ENCODE results near the gene ATP10A.

The ATP10A gene

DNA sequence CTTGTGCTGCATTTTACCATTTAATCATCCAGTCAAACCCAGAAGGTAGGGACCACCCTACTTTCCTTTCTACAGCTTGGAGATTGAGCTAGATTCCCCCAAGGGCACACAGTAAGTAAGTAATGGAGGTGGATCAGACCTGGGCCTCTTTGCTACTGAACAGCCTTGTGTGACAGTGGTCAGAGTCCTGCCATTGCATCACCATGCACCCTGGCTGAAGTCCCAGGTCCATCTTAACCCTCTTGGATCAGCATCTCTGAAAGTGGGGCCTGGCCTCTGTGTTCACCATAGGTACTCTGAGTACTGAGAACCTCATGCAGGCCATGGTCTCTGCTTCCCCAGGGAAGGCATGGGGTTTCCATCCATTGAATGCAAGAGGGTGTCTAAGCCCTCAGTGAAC is 34.5 kb upstream of the ATP10A start:
- Histone ChIP-seq H3K36me3 (ENCODE audit: control insufficient read depth, insufficient read depth, low read length, severe bottlenecking) (no peaks in the 10 kb centered on the region), H3K27me3 (replicated peaks; ENCODE audit: control insufficient read depth, insufficient read depth, low read length) (no peaks in the 10 kb centered on the region), H3K9me3 (ENCODE audit: control insufficient read depth, low read length) (no peaks in the 10 kb centered on the region), H3K4me1 (ENCODE audit: control insufficient read depth, insufficient read depth, low read length) (peaks cover 40% of the 10 kb centered on the region), H3K4me3 (ENCODE audit: low read length) (no peak overlapping the region), H3K9ac (ENCODE audit: low read length) (no peak overlapping the region)
- DNase-seq (ENCODE audit: low read depth), result no peak

DNA sequence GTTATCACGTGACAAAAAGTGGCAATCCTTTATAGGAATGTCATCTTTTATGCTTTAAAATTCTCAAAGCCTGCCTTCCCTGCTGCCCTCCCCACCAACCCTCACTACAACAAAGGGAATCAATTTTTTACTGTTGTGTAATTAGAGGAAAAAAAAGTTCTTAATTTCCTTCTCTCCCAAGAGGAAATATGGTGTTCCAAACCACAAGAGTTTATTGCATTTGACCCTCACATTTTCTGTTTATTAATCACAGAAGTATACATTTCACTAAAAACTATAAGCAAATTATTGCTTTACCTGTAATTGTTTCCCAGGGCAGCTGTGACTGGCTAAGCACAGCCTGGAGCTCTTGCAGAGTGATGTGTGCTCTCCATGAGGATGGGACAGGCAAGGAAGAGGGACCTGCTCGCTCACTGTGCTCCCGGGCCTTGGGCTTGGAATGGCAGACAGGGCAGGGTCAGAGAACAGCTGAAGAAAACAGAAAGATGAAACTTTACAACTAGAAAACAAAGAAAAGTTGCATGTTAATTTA is 31.3 kb upstream of the ATP10A start:
- H3K9ac ChIP-seq (ENCODE audit: low read length), result no peak overlapping the region
- H3K4me1 ChIP-seq (ENCODE audit: control insufficient read depth, insufficient read depth, low read length), result peaks cover 25% of the 10 kb centered on the region
- DNase-seq (ENCODE audit: low read depth), result no peak
- H3K27me3 ChIP-seq (replicated peaks; ENCODE audit: control insufficient read depth, insufficient read depth, low read length), result no peaks in the 10 kb centered on the region
- no peaks in the 10 kb centered on the region for H3K36me3 ChIP-seq (ENCODE audit: control insufficient read depth, insufficient read depth, low read length, severe bottlenecking)
- no peaks in the 10 kb centered on the region for H3K9me3 ChIP-seq (ENCODE audit: control insufficient read depth, low read length)
- no peak overlapping the region for H3K4me3 ChIP-seq (ENCODE audit: low read length)

DNA sequence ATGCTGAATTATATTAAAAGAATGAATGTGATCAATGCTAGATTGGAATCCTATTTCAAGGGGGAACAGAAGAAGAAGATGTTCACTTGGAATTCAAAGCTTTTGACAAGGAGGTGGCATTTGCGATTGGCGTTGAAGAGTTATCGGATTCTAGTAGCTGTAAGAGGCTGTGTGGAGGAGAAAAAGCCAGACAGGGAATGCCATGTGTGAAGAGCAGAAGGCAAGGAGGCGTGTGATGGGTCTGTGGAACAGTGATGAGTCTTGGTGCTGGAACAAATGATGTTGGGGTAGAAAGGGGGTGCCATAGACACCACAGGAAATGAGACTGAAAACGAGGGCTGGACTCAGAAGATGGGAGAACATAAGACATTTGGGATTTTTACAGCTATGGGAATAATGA is 30.5 kb upstream of the ATP10A start:
- DNase-seq (ENCODE audit: low read depth), result no peak
- H3K9ac ChIP-seq (ENCODE audit: low read length), result no peak overlapping the region

GRCh38 chr15:25892126-25892525 is 29.0 kb upstream of the ATP10A start:
- Histone ChIP-seq H3K9ac (ENCODE audit: low read length) (no peak overlapping the region), H3K9me3 (ENCODE audit: control insufficient read depth, low read length) (no peaks in the 10 kb centered on the region), H3K4me3 (ENCODE audit: low read length) (no peak overlapping the region), H3K4me1 (ENCODE audit: control insufficient read depth, insufficient read depth, low read length) (peaks cover 22% of the 10 kb centered on the region), H3K36me3 (ENCODE audit: control insufficient read depth, insufficient read depth, low read length, severe bottlenecking) (no peaks in the 10 kb centered on the region), H3K27me3 (replicated peaks; ENCODE audit: control insufficient read depth, insufficient read depth, low read length) (peaks cover 4% of the 10 kb centered on the region)
- DNase-seq (ENCODE audit: low read depth), result no peak

More for the DNA sequence above, 30.5 kb upstream of the ATP10A start:
- Histone ChIP-seq H3K27me3 (replicated peaks; ENCODE audit: control insufficient read depth, insufficient read depth, low read length) (no peaks in the 10 kb centered on the region), H3K4me3 (ENCODE audit: low read length) (no peak overlapping the region), H3K9me3 (ENCODE audit: control insufficient read depth, low read length) (no peaks in the 10 kb centered on the region), H3K4me1 (ENCODE audit: control insufficient read depth, insufficient read depth, low read length) (peaks cover 25% of the 10 kb centered on the region), H3K36me3 (ENCODE audit: control insufficient read depth, insufficient read depth, low read length, severe bottlenecking) (no peaks in the 10 kb centered on the region)

DNA sequence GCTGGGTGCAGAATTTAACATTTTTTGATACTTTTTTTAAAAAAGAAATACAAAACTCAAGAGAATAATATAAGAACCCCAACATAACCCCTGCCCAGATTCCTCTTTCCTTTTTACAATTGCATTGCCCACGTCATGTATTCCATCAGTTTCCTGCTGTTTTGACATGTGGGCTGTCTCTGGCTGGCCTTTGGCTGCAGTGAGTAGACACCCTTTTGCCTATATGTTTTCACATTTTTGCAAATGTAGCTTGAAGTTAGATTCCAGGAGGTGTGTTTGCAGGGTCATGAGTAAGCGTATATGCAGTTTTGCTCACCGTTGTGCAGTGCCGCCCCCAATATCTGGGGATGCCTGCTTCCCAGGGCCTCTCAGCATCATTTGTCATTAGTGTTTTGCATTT is 28.0 kb upstream of the ATP10A start:
- Histone ChIP-seq H3K4me1 (ENCODE audit: control insufficient read depth, insufficient read depth, low read length) (peaks cover 31% of the 10 kb centered on the region), H3K27me3 (replicated peaks; ENCODE audit: control insufficient read depth, insufficient read depth, low read length) (peaks cover 4% of the 10 kb centered on the region), H3K9ac (ENCODE audit: low read length) (no peak overlapping the region), H3K9me3 (ENCODE audit: control insufficient read depth, low read length) (no peaks in the 10 kb centered on the region), H3K36me3 (ENCODE audit: control insufficient read depth, insufficient read depth, low read length, severe bottlenecking) (no peaks in the 10 kb centered on the region), H3K4me3 (ENCODE audit: low read length) (no peak overlapping the region)
- no peak for DNase-seq (ENCODE audit: low read depth)

GRCh38 chr15:25890529-25890928 is 27.4 kb upstream of the ATP10A start:
- DNase-seq (ENCODE audit: low read depth), result no peak
- peak overlapping the region; percentile 13 for H3K9ac ChIP-seq (ENCODE audit: low read length)
- no peak overlapping the region for H3K4me3 ChIP-seq (ENCODE audit: low read length)
- peaks cover 4% of the 10 kb centered on the region for H3K27me3 ChIP-seq (replicated peaks; ENCODE audit: control insufficient read depth, insufficient read depth, low read length)
- peaks cover 31% of the 10 kb centered on the region for H3K4me1 ChIP-seq (ENCODE audit: control insufficient read depth, insufficient read depth, low read length)
- H3K36me3 ChIP-seq (ENCODE audit: control insufficient read depth, insufficient read depth, low read length, severe bottlenecking), result no peaks in the 10 kb centered on the region
- H3K9me3 ChIP-seq (ENCODE audit: control insufficient read depth, low read length), result no peaks in the 10 kb centered on the region

GRCh38 chr15:25887870-25888269 is 24.7 kb upstream of the ATP10A start:
- Histone ChIP-seq H3K4me3 (ENCODE audit: low read length) (no peak overlapping the region), H3K36me3 (ENCODE audit: control insufficient read depth, insufficient read depth, low read length, severe bottlenecking) (no peaks in the 10 kb centered on the region), H3K9ac (ENCODE audit: low read length) (no peak overlapping the region), H3K4me1 (ENCODE audit: control insufficient read depth, insufficient read depth, low read length) (peaks cover 28% of the 10 kb centered on the region), H3K27me3 (replicated peaks; ENCODE audit: control insufficient read depth, insufficient read depth, low read length) (peaks cover 4% of the 10 kb centered on the region), H3K9me3 (ENCODE audit: control insufficient read depth, low read length) (no peaks in the 10 kb centered on the region)
- no peak for DNase-seq (ENCODE audit: low read depth)

DNA sequence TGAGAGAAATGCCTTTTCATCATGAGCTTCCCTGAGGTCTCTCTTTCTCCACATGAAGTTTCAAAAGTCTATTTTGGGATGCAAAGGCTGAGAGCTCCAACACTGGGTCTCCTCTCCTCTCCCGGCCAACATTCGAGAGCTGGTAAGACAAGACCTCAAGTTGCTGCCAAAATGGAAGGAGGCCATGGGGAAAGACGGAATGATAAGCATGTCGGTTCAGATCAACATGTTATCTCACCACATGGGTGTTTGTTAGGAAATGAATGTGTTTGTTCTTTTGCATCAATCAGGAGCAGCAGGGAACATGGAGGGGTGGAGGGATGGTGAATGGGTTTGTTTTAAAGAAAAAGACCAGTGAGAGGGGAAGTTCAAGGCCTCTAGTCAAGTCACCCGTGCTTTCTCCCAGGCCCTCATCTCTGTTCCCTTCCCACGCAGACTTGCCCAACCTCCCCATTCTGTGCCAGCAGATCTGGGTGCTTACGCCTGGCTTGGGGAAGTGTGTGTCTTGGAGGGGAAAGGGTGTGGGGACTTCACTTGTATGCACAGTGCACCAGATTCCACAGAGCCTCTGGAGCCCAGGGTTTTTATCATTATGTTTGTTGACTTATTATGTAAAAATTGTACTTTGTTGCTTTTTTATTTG is 23.5 kb upstream of the ATP10A start:
- no peaks in the 10 kb centered on the region for H3K36me3 ChIP-seq (ENCODE audit: control insufficient read depth, insufficient read depth, low read length, severe bottlenecking)
- DNase-seq (ENCODE audit: low read depth), result no peak
- H3K9me3 ChIP-seq (ENCODE audit: control insufficient read depth, low read length), result no peaks in the 10 kb centered on the region
- H3K27me3 ChIP-seq (replicated peaks; ENCODE audit: control insufficient read depth, insufficient read depth, low read length), result peaks cover 4% of the 10 kb centered on the region
- H3K9ac ChIP-seq (ENCODE audit: low read length), result no peak overlapping the region
- H3K4me3 ChIP-seq (ENCODE audit: low read length), result no peak overlapping the region
- peaks cover 28% of the 10 kb centered on the region for H3K4me1 ChIP-seq (ENCODE audit: control insufficient read depth, insufficient read depth, low read length)

GRCh38 chr15:25884370-25884769 is 21.2 kb upstream of the ATP10A start:
- Histone ChIP-seq H3K4me3 (ENCODE audit: low read length) (no peak overlapping the region), H3K27me3 (replicated peaks; ENCODE audit: control insufficient read depth, insufficient read depth, low read length) (peaks cover 4% of the 10 kb centered on the region), H3K36me3 (ENCODE audit: control insufficient read depth, insufficient read depth, low read length, severe bottlenecking) (no peaks in the 10 kb centered on the region), H3K9ac (ENCODE audit: low read length) (no peak overlapping the region), H3K9me3 (ENCODE audit: control insufficient read depth, low read length) (no peaks in the 10 kb centered on the region), H3K4me1 (ENCODE audit: control insufficient read depth, insufficient read depth, low read length) (peaks cover 14% of the 10 kb centered on the region)
- DNase-seq (ENCODE audit: low read depth), result no peak

DNA sequence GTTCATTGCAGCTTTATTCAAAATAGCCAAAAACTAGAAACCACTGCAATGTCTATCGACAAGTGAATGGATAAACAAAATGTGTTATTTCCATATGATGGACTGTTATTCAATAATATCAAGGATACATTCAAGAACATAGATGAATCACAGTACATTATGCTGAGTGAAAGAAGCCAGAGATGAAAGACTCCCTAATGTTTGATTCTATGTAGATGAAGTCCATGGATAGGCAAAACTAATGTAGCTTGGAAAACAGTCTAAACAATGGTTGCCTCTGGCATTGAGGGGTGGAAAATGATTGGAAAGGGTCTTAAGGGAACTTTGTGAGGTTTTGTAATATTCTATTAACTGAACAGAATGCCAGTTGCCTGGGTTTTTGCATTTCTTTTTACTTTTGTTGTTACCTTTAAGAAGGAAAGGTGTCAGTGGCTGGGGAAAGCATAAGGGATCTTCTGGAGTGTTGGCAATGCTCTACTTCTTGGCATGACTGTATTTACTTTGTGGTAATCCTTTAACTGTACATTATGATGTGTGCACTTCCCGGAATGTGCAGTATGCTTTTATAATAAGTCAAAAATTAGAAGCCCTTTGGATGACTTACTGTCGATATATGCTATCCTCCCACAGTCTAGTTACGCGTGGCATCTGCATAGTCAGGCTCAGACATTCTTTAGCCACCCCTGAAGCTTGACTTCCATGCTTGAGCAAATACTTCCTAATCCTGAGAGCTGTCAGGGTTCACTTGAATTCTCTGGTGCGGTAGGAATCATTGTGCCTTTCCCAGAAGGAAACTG is 20.5 kb upstream of the ATP10A start:
- no peak overlapping the region for H3K4me3 ChIP-seq (ENCODE audit: low read length)
- H3K27me3 ChIP-seq (replicated peaks; ENCODE audit: control insufficient read depth, insufficient read depth, low read length), result peaks cover 4% of the 10 kb centered on the region
- H3K36me3 ChIP-seq (ENCODE audit: control insufficient read depth, insufficient read depth, low read length, severe bottlenecking), result no peaks in the 10 kb centered on the region
- peaks cover 14% of the 10 kb centered on the region for H3K4me1 ChIP-seq (ENCODE audit: control insufficient read depth, insufficient read depth, low read length)
- H3K9me3 ChIP-seq (ENCODE audit: control insufficient read depth, low read length), result no peaks in the 10 kb centered on the region
- DNase-seq (ENCODE audit: low read depth), result peak; percentile 87
- no peak overlapping the region for H3K9ac ChIP-seq (ENCODE audit: low read length)

- no peaks in the 10 kb centered on the region for H3K36me3 ChIP-seq (ENCODE audit: control insufficient read depth, insufficient read depth, low read length, severe bottlenecking)
- H3K4me1 ChIP-seq (ENCODE audit: control insufficient read depth, insufficient read depth, low read length), result peaks cover 14% of the 10 kb centered on the region
- no peaks in the 10 kb centered on the region for H3K9me3 ChIP-seq (ENCODE audit: control insufficient read depth, low read length)
- no peak overlapping the region for H3K4me3 ChIP-seq (ENCODE audit: low read length)
- no peaks in the 10 kb centered on the region for H3K27me3 ChIP-seq (replicated peaks; ENCODE audit: control insufficient read depth, insufficient read depth, low read length)
- no peak overlapping the region for H3K9ac ChIP-seq (ENCODE audit: low read length)
- DNase-seq (ENCODE audit: low read depth), result no peak
Measured at GRCh38 chr15:25882466-25882865, 19.3 kb upstream of the ATP10A start.

All from adipocyte (in vitro differentiated cells).